Bronchial epithelial cell (primary cell): Measurements from ENCODE around the gene MMGT1. TPM values are rescaled to one million over a fixed set of nuclear protein-coding genes. Genes with fewer than 3 reads are reported as not detected.

Experiments used
- DNase-seq: peaks from one replicate; pipeline ENCODE4 v3.0.0-alpha.2; 2010; ENCODE audit warnings: low read depth
- FAIRE-seq: peaks from 2 replicates; lab custom pipeline; 2011; peaks lifted over from hg19 to GRCh38; lab: Jason Lieb, UNC
- H3K27me3 ChIP-seq: 2 replicates; pipeline ENCODE4 v1.5.1; 2011; ENCODE audit warnings: low read length; ENCODE audit not compliant: control insufficient read depth, insufficient read depth
- H3K36me3 ChIP-seq: 2 replicates; pipeline ENCODE4 v1.5.1; 2011; ENCODE audit warnings: low read length; ENCODE audit not compliant: control insufficient read depth, insufficient read depth
- H3K4me3 ChIP-seq: 2 replicates; pipeline ENCODE4 v1.5.1; 2011; ENCODE audit warnings: mild to moderate bottlenecking, low read depth, low read length, control low read depth
- CTCF ChIP-seq: IDR thresholded peaks from 2 replicates; pipeline ENCODE4 v1.5.1; 2011; ENCODE audit warnings: mild to moderate bottlenecking, moderate library complexity, low read length, control low read depth, inconsistent platforms; ENCODE audit not compliant: insufficient read depth, severe bottlenecking
- total RNA-seq: library from RNA; depleted of rRNA; stranded (reverse); fragments of >200 nt; gene quantifications from 2 replicates; pipeline ENCODE4 v1.2.1, GENCODE V29; 2014

The MMGT1 gene
- total RNA-seq, 1 donor from 2014 or later, result 7.9 TPM

GRCh38 chrX:135981668-135982067 is 7.9 kb upstream of the MMGT1 start:
- no peak for FAIRE-seq
- no peak for TF ChIP-seq CTCF
- no peaks in the 10 kb centered on the region for H3K27me3 ChIP-seq

GRCh38 chrX:135981010-135981409 is 7.2 kb upstream of the MMGT1 start:
- no peak for DNase-seq
- FAIRE-seq, result no peak
- Histone ChIP-seq H3K27me3 (no peaks in the 10 kb centered on the region), H3K36me3 (no peaks in the 10 kb centered on the region), H3K4me3 (no peak overlapping the region)
- TF ChIP-seq CTCF, result no peak

More at GRCh38 chrX:135981668-135982067, 7.9 kb upstream of the MMGT1 start:
- no peak for DNase-seq
- H3K4me3 ChIP-seq, result no peak overlapping the region
- H3K36me3 ChIP-seq, result no peaks in the 10 kb centered on the region

- no peak for TF ChIP-seq CTCF
- Histone ChIP-seq H3K27me3 (no peaks in the 10 kb centered on the region), H3K4me3 (no peak overlapping the region), H3K36me3 (no peaks in the 10 kb centered on the region)
- FAIRE-seq (no peak), DNase-seq (peak; percentile 82)
Observed at GRCh38 chrX:135977611-135978010, 3.8 kb upstream of the MMGT1 start.

GRCh38 chrX:135975421-135975820 is 1.6 kb upstream of the MMGT1 start:
- Histone ChIP-seq H3K36me3 (no peaks in the 10 kb centered on the region), H3K27me3 (no peaks in the 10 kb centered on the region), H3K4me3 (no peak overlapping the region)
- no peak for TF ChIP-seq CTCF
- FAIRE-seq (no peak), DNase-seq (no peak)

- Histone ChIP-seq H3K27me3 (no peaks in the 10 kb centered on the region), H3K4me3 (no peak overlapping the region), H3K36me3 (no peaks in the 10 kb centered on the region)
- TF ChIP-seq CTCF, result no peak
- FAIRE-seq (no peak), DNase-seq (no peak)
Observed at GRCh38 chrX:135974279-135974856, 580 bp upstream of the MMGT1 start.

- peak; percentile 19 for TF ChIP-seq CTCF
- Histone ChIP-seq H3K4me3 (peak overlapping the region; percentile 79), H3K27me3 (no peaks in the 10 kb centered on the region), H3K36me3 (no peaks in the 10 kb centered on the region)
- DNase-seq (peak; percentile 21), FAIRE-seq (peak; percentile 52)
Observed at GRCh38 chrX:135973025-135973547, 702 bp downstream of the MMGT1 start.
